GM12892 (cell line): ENCODE results near the gene EFCAB11.
"Not testable (repeated sequence)": the region's sequence is repeated elsewhere in the genome, so short reads cannot be mapped to it uniquely, and the experiment has no call there.

Experiments used
- DNase-seq: peaks from one replicate; pipeline ENCODE4 v3.0.0; 2011; ENCODE audit not compliant: insufficient read length
- FAIRE-seq: peaks from 2 replicates; lab custom pipeline; 2011; peaks lifted over from hg19 to GRCh38; lab: Jason Lieb, UNC
- POLR2A ChIP-seq: IDR thresholded peaks from 2 replicates; pipeline ENCODE4 v1.6.1; 2011; ENCODE audit warnings: low read depth, low read length, control low read depth
- POLR2AphosphoS5 ChIP-seq: IDR thresholded peaks from 2 replicates; pipeline ENCODE4 v1.6.1; 2011; ENCODE audit warnings: low read depth, low read length, control low read depth
- TAF1 ChIP-seq: IDR thresholded peaks from 2 replicates; pipeline ENCODE4 v1.6.1; 2011; ENCODE audit warnings: low read depth, mild to moderate bottlenecking, control low read depth, low read length, borderline replicate concordance

EFCAB11 gene

DNA sequence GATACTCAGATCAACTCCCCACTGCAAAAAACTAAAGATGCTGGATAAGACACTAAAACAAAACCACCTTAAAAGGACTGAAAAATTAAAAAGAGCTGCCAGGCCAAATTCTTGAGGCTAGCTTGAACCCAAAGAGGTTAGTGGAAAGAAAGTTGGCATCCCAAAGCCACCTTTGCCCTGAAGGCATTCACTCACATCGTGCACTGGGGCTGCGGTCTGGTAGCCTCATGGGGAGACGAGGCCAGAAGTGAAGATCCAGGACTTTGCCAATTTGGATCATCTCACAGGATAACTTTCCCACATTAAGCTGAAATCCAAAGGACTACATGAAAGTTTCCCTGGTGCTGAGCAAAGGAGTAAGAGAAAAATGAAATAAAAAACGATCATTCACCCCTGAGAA, 63.9 kb downstream of the EFCAB11 start:
- no peak for TF ChIP-seq POLR2A
- no peak for TF ChIP-seq POLR2AphosphoS5
- no peak for TF ChIP-seq TAF1
- no peak for FAIRE-seq
- no peak for DNase-seq

DNA sequence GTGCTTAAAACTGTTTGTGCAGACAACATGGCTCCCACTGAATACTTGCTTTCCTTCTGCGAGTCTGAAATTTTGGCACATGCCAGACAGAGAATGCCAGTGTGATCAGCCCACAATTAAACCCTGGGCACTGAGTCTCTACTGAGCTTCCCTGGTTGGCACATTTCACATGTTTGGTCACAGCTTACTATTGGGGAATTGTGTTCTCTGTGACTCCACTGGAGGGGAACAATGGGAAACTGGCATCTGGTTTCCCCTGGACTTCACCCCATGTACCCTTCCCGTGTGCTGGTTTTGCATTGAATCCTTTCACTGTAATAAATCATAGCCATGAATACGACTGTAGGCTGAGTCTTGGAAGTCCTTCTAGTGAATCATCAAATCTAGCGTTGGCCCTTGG, 64.9 kb downstream of the EFCAB11 start:
- FAIRE-seq (no peak), DNase-seq (no peak)
- TF ChIP-seq TAF1 (no peak), POLR2A (no peak), POLR2AphosphoS5 (no peak)

GRCh38 chr14:89884761-89885160, 69.8 kb downstream of the EFCAB11 start:
- no peak for TF ChIP-seq POLR2A
- no peak for TF ChIP-seq POLR2AphosphoS5
- no peak for TF ChIP-seq TAF1
- FAIRE-seq (no peak), DNase-seq (no peak)

DNA sequence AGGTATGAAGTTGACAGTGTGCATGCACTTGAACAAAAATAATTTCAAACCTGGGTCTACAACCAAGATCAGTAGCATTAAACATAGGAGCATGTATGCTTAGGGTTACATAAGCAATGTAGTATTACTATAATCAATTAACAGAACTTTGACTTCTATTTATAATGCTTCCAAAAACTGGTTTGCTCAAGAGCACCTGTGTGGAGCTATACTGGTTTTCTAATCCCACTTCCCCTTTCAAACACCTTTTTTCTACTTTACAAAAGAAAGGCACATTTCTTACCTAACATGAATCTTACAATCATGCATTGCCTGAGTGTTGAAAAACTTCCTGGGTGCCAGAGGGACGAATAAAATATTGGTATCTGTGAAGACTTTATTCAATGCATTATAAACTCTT, 72.7 kb downstream of the EFCAB11 start:
- DNase-seq = no peak
- TF ChIP-seq POLR2AphosphoS5 (no peak), POLR2A (no peak), TAF1 (no peak)
- no peak for FAIRE-seq

- DNase-seq, FAIRE-seq: not testable (repeated sequence)
Measured at GRCh38 chr14:89874091-89874490, 80.4 kb downstream of the EFCAB11 start.

- no peak for DNase-seq
- FAIRE-seq = no peak
- TF ChIP-seq POLR2A (no peak), POLR2AphosphoS5 (no peak), TAF1 (no peak)
Measured at GRCh38 chr14:89870316-89870715, 84.2 kb downstream of the EFCAB11 start.

DNA sequence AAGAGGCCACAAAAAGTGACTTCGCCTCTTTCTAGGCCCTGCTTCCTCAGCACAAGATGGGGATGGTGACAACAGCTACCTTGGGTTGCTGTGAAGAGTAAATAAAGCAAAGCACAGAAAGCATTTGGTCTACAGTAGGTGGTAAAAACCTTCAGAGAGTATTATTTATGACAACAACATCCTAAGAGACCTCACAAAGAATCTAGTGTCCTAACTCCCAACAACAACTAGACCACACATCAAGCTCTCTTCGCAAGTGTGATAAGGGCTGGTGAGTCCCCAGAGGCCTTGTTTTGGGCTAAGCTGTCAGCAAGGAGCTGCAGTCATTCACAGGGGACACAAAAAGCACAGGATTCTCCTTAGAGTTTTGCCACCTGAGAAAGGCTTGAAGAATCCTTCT, 84.9 kb downstream of the EFCAB11 start:
- no peak for DNase-seq
- no peak for FAIRE-seq
- TF ChIP-seq TAF1 (no peak), POLR2AphosphoS5 (no peak), POLR2A (no peak)

DNA sequence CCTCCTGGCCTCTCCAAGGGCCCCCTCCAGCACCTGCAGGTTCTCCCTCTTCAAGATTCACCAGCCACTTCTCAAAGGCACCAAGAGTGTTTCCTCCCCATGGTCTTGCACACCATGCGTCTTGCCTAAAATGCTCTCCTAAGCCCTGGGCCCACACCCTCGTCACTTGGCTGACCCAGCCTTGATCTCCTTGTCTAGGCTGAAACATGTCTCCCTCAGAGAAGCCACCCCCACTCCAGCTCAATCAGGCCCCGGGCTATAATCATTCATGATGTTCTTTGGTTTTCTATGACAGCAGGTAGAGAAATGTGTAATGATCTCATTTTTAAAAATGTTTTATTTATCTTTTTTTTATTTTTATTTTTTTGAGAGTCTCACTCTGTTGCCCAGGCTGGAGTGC, 88.1 kb downstream of the EFCAB11 start:
- FAIRE-seq = no peak
- no peak for TF ChIP-seq TAF1
- no peak for TF ChIP-seq POLR2AphosphoS5

GRCh38 chr14:89865153-89865552, 89.4 kb downstream of the EFCAB11 start:
- TF ChIP-seq TAF1 (no peak), POLR2A (no peak), POLR2AphosphoS5 (no peak)
- DNase-seq (no peak), FAIRE-seq (no peak)

More for the DNA sequence above, 88.1 kb downstream of the EFCAB11 start:
- no peak for DNase-seq

- DNase-seq = no peak
- FAIRE-seq = no peak
- TF ChIP-seq POLR2AphosphoS5 = no peak
Measured at GRCh38 chr14:89862856-89863255, 91.7 kb downstream of the EFCAB11 start.

- DNase-seq (no peak), FAIRE-seq (no peak)
- TF ChIP-seq POLR2AphosphoS5 (no peak), TAF1 (no peak), POLR2A (no peak)
Measured at GRCh38 chr14:89861630-89862029, 92.9 kb downstream of the EFCAB11 start.

DNA sequence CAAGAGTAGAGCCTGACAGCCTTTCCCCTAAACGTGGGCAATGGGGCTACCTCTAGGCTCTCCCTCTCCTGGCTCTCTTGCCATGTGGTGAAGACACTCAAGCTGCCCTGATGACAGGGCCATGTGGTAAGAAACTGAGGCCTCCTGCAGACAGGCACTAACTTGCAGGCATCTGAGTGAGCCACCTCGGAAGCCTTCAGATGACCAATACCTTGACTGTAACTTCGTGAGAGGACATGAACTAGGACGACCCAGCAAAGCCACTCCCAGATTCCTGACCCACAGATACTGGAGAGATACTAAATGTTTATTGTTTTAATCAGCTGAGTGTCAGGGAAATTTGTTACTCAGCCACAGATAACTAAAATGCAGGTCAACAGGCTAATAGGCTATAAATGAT, 96.4 kb downstream of the EFCAB11 start:
- FAIRE-seq (no peak), DNase-seq (no peak)
- TF ChIP-seq POLR2A (no peak), POLR2AphosphoS5 (no peak), TAF1 (no peak)

- FAIRE-seq (no peak), DNase-seq (no peak)
- TF ChIP-seq POLR2A = no peak
- no peak for TF ChIP-seq TAF1
- no peak for TF ChIP-seq POLR2AphosphoS5
Measured at GRCh38 chr14:89856871-89857345, 97.6 kb downstream of the EFCAB11 start.

DNA sequence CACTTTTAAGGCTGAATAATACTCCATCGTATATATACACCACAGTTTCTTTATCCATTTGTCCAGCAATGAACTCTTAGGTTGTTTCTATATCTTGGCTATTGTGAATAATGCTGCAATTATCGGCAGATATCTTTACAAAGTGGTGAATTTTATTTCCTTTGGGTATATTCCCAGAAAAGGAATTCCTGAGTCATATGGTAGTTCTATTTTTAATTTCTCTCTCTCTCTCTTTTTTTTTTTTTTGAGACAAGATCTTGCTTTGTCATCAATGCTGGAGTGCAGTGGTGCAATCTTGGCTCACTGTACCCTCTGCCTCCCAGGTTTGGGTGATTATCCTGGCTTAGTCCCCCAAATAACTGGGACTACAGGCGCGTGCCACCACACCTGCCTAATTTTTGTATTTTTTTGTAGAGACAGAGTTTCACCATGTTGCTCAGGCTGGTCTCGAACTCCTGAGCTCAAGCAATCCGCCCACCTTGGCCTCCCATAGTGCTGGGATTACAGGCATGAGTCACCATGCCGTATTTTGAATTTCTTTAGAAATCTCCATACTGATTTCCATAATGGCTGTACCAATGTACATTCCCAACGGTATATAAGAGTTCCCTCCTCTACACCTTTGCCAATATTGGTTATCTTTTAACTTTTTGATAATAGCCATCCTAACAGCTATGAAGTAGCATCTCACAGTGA, 98.4 kb downstream of the EFCAB11 start:
- FAIRE-seq = no peak
- no peak for DNase-seq
- no peak for TF ChIP-seq POLR2A
- no peak for TF ChIP-seq TAF1
- no peak for TF ChIP-seq POLR2AphosphoS5
